BE2C (cell line): Measurements from ENCODE around the gene CXCR5.

Source experiments
- DNase-seq: peaks from one replicate; pipeline ENCODE4 v3.0.0-alpha.2; 2020
- H3K27me3 ChIP-seq: fragments of 250-450 bp; sonication (Bioruptor Pico); 2 replicates; pipeline ENCODE4 v1.5.1; 2020; ENCODE audit warnings: mild to moderate bottlenecking
- H3K36me3 ChIP-seq: fragments of 250-450 bp; sonication (Bioruptor Pico); 2 replicates; pipeline ENCODE4 v1.5.1; 2020; ENCODE audit warnings: mild to moderate bottlenecking
- H3K4me1 ChIP-seq: fragments of 250-450 bp; sonication (Bioruptor Pico); 2 replicates; pipeline ENCODE4 v1.5.1; 2020
- H3K4me3 ChIP-seq: 2 replicates; pipeline ENCODE4 v1.5.1; 2011; ENCODE audit warnings: low read depth, low read length
- H3K9me3 ChIP-seq: fragments of 250-450 bp; sonication (Bioruptor Pico); 2 replicates; pipeline ENCODE4 v1.5.1; 2020
- TF ChIP-seq, protein P1 (sequence below): IDR thresholded peaks from 2 replicates; pipeline ENCODE4 v1.5.1; 2012; ENCODE audit warnings: mild to moderate bottlenecking, low read depth, low read length

Gene CXCR5

DNA sequence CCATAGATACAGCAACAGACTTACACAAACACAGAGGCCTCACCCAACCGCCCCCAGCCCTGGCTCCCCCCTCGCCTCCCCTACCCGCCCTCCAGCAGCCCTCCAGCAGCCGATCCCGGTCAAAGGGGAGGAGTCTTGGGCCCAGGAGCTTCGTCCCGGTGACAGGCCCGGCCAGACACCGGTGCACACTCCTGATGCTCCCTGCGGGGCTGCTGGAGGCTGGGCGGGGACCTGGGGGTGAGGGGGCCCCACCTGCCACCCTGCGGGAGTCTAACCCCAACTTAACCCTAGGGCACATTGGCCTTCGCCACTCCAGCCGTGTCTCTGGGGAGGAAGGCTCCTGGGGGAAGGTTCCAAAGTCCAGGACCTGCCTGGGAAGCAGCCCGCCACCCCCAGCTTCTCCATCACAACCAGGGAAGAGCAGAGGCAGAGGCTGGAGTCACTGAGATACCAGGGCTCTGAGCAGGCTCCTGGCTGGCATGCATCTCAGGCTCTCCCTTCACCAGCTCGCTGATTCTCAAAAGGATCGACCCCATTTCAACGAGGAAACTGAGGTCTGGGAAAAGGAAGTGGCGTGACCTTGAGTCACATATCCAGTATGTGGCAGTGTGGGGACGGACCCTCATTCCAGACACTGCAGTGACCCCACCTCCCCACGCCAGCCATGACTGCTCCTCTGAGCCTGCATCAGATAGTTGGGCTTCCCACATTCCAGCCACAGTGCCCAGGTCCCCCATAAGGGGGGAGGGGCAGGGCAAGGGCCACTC, 27.6 kb downstream of the CXCR5 start:
- H3K4me1 ChIP-seq, result peaks cover 70% of the 10 kb centered on the region
- DNase-seq, result no peak
- TF ChIP-seq, protein P1, sequence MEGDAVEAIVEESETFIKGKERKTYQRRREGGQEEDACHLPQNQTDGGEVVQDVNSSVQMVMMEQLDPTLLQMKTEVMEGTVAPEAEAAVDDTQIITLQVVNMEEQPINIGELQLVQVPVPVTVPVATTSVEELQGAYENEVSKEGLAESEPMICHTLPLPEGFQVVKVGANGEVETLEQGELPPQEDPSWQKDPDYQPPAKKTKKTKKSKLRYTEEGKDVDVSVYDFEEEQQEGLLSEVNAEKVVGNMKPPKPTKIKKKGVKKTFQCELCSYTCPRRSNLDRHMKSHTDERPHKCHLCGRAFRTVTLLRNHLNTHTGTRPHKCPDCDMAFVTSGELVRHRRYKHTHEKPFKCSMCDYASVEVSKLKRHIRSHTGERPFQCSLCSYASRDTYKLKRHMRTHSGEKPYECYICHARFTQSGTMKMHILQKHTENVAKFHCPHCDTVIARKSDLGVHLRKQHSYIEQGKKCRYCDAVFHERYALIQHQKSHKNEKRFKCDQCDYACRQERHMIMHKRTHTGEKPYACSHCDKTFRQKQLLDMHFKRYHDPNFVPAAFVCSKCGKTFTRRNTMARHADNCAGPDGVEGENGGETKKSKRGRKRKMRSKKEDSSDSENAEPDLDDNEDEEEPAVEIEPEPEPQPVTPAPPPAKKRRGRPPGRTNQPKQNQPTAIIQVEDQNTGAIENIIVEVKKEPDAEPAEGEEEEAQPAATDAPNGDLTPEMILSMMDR, result no peak
- no peaks in the 10 kb centered on the region for H3K9me3 ChIP-seq
- H3K27me3 ChIP-seq, result no peaks in the 10 kb centered on the region
- H3K36me3 ChIP-seq, result peaks cover 13% of the 10 kb centered on the region
- H3K4me3 ChIP-seq, result no peak overlapping the region; the same call in 1 of the 2 replicates

DNA sequence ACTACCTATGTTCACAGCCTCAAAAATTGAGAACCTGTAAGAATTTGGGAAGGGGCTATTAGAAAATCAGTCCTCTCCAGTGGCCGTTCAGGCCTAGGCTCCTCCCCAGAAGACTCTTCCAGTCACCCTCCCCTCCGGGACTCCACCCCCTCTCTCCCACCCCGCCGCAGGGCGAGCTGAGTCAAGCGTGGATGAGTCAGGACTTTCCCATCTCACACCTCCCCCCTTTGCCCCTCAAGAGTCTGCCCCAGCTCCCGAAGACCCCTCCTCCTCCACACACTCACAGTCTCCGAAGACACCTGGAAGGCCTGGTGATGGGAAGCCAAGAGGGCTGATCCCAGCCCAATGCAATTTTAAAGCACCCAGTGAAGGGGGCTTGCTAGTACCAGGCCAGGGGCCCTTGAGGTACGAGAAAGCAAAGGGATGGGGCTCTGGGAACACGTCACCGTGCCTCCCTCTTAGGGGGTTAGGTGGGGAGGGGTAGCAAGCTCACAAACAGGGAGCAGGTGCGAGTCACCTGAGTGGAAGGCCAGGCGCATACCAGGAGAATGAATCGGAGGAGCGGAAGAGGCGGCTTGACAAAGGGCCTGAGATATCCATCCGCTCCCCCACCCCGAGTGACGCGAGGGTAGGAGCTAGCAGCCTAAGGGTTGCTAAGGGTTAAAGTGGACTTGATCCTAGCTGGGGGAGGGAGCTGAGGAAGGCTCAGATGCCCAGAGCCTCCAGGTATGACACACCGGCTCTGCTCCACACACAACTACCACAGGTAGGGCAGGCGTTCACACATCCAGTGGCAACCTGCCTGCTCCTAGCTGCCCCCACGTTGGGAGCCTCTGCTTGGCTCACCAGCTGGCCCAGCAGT, 28.4 kb downstream of the CXCR5 start:
- DNase-seq, result peak; percentile 83
- H3K9me3 ChIP-seq, result no peaks in the 10 kb centered on the region
- H3K4me3 ChIP-seq, result no peak overlapping the region; the same call in 1 of the 2 replicates
- peaks cover 77% of the 10 kb centered on the region for H3K4me1 ChIP-seq
- H3K36me3 ChIP-seq, result peaks cover 6% of the 10 kb centered on the region
- TF ChIP-seq, protein P1, result no peak
- no peaks in the 10 kb centered on the region for H3K27me3 ChIP-seq

DNA sequence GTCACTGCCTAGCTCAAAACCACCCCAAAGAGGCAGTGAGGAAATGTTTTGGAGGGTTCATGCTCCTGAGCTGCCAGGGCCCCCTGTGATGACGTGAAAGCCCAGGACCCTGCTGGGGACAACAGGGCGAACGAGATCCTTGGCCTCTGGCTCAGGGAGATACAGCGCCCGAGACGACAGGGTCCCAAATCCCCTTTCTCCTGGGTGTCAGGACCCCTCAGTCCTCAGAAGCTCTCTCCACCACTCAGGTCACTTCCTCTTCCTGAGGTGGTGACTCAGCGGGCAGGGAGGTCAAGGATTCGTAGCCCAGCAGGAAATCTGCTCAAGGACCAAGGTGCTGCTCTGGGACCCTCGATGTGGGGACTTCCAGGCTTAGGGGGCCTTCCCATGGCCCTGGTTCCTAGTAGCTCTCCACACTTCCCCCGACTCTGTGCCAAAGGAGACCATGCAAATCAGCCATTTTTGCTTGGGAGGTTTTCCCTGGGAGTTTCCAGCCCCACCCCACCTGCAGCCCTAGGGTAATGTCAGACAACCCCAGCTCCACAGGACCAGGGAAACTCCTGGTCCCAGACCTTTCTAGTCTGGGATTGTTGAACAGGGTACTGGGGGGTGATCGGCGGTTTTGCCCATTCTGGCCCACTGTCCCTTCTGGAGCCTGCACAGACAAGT, 29.2 kb downstream of the CXCR5 start:
- Histone ChIP-seq H3K9me3 (no peaks in the 10 kb centered on the region), H3K4me3 (no peak overlapping the region), H3K4me1 (peaks cover 77% of the 10 kb centered on the region), H3K27me3 (no peaks in the 10 kb centered on the region), H3K36me3 (peaks cover 2% of the 10 kb centered on the region; the same call in 1 of the 2 replicates)
- TF ChIP-seq, protein P1, result no peak
- no peak for DNase-seq

DNA sequence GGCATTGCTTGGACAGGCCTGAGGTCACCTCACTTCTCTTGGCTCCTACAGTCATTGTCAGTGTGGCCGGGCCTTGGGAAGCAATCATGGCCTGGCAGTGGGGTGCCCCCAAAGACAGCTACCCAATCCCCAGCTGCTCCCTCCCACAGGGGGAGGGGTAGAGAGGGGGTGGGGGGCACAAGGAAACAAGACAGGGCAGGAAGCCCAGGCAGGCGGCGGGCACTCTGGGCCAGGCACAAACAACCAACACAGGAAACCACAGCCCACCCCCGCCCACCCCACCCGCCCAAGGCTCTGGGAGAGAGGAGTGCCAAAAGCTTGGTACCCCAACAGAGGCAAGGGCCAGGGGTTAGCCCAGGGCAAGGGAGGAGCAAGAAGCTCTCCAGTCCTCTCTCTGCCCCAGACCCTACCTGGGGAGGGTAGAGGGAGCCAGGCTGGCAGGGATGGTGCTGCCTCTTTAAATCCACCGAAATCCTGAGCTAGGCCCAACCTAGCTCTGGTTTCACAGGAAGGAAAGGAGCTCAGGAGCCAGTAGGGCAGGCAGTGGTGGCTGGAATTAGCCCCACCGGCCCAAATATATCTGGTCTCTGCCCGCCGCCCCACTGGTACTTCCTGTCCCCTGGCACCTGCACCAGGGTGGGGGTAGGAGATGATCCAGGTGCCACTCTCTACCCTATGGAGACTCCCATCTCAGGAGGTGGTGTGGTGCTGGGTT, 29.9 kb downstream of the CXCR5 start:
- H3K27me3 ChIP-seq, result no peaks in the 10 kb centered on the region
- no peak for DNase-seq
- H3K4me1 ChIP-seq, result peaks cover 77% of the 10 kb centered on the region
- TF ChIP-seq, protein P1, result no peak
- no peak overlapping the region for H3K4me3 ChIP-seq
- H3K9me3 ChIP-seq, result no peaks in the 10 kb centered on the region
- no peaks in the 10 kb centered on the region; the same call in 1 of the 2 replicates for H3K36me3 ChIP-seq

DNA sequence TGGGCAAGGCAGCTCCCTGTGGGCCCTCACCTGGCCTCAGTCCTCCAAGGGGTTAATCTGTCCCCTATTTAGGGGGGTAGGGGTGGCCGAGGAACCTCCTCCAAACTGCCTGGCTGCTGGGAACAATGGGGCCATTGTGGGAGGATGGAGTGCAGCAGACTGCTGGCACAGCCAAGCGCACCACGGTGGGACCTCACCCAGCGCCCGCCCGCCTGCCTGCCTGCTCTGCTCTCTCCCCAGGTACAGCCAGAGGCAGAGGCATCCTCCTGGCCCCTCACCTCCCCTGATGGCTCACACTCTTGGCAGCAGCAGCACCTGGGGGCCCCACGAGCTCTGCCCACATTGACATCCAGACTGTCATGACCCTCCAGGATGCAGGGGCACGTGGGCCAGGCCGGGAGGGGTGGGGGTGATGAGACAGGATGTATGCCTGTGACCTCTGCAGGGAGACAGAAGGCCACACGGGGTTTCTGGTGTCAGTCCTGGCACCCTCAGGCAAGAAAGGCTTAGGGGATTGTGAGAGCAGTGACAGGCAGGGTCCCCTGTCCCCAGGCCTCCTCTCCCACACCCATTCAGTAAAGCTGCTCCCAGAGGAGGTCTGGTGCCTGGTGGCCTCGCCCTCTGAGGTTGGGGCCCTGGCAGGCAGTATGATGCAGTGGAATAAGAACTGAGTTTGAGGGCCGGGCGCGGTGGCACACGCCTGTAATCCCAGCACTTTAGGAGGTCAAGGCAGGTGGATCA, 30.7 kb downstream of the CXCR5 start:
- Histone ChIP-seq H3K36me3 (no peaks in the 10 kb centered on the region; the same call in 1 of the 2 replicates), H3K9me3 (no peaks in the 10 kb centered on the region), H3K4me3 (no peak overlapping the region), H3K27me3 (no peaks in the 10 kb centered on the region), H3K4me1 (peaks cover 78% of the 10 kb centered on the region)
- TF ChIP-seq, protein P1, result no peak
- DNase-seq, result peak; percentile 64
